Thoracic aorta (tissue), 2 donors: ENCODE measurements around the gene TBXA2R. TPM values are rescaled to one million over a fixed set of nuclear protein-coding genes. Genes with fewer than 3 reads are reported as not detected.

Source experiments
- ATAC-seq: fragments of 150-250 bp; one replicate; pipeline ENCODE4 v1.8.0; 2017; ENCODE audit warnings: low read depth; ENCODE audit not compliant: insufficient number of reproducible peaks, low FRiP score
- DNase-seq: peaks from one replicate; pipeline ENCODE4 v3.0.0-alpha.2; 2020; ENCODE audit warnings: low spot score
- H3K27ac ChIP-seq, 2 donors: fragments of 200-600 bp; sonication (generic); 1 replicate in 1 of 2; 2 replicates in 1 of 2; pipeline ENCODE4 v1.5.1; 2016; ENCODE audit warnings: mild to moderate bottlenecking in 2 of 2, moderate library complexity in 2 of 2
- H3K27me3 ChIP-seq: fragments of 200-600 bp; sonication (generic); replicated peaks from 2 replicates; pipeline ENCODE4 v1.6.0; 2016; ENCODE audit warnings: mild to moderate bottlenecking; ENCODE audit not compliant: insufficient read depth
- H3K36me3 ChIP-seq: fragments of 200-600 bp; sonication (generic); one replicate; pipeline ENCODE4 v1.5.1; 2016
- H3K4me1 ChIP-seq, 2 donors: fragments of 200-600 bp; sonication (generic); 1 replicate in 1 of 2; 2 replicates in 1 of 2; pipeline versions ENCODE4 v1.5.1 to v1.6.0; 2016; ENCODE audit warnings: low read depth in 2 of 2, mild to moderate bottlenecking in 1 of 2; ENCODE audit not compliant: control insufficient read depth in 1 of 2
- H3K4me3 ChIP-seq: fragments of 200-600 bp; sonication (generic); 2 replicates; pipeline ENCODE4 v1.5.1; 2016; ENCODE audit warnings: mild to moderate bottlenecking
- H3K9me3 ChIP-seq: fragments of 200-600 bp; sonication (generic); 2 replicates; pipeline ENCODE4 v1.5.1; 2016
- total RNA-seq, 2 donors: library from RNA; depleted of rRNA; stranded (reverse); fragments of >200 nt; gene quantifications; one replicate each; pipeline versions ENCODE4 v1.1.0 to v1.2.3, GENCODE V29; 2016
- TF ChIP-seq, protein P1 (sequence below): fragments of 200-600 bp; sonication (generic); IDR thresholded peaks from one replicate; pipeline ENCODE4 v1.5.1; 2019; ENCODE audit warnings: antibody characterized with exemption

Gene TBXA2R
- total RNA-seq, 2 donors from 2014 or later: 29.4 to 39.1 TPM

DNA sequence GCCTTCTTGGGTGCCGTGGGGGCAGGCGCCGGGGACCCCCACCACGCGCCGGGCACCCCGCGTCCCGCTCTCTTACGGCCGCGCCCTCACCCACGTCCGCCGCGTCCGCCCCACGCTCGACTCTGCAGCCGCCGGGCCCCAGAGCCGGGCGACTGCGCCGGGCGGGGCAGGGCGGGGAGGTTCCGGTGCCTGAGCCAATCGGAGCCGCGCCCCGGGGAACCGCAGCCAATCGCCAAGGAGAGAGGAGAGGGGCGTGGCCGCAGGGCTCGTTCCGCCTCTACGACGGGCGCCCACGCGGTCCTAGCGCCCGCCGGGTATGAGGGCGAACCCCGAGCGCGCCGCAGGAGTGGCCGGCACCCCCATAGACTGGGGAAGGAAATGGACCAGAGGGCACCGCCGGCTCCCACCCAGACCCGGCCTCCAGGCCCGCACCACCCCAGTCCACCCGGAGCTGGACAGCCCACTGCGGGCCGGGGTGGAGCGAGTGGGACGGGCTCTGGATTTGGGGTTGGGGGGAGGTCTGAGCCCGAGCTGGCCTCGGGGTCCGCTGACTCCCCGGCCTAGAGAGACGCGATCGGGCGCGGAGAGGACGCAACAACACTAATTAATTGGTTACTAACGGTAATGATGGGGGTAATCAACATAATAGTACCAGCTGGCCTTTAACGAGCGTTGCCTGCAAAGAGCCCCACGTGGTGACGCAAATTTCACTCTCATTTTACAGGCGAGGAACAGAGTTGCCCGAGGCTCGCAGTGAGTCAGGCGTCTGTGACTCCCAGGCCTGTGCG is 49.0 kb downstream of the TBXA2R start, which contains the start of gene MFSD12:
Gene MFSD12, minus strand, starts transcription at position 126 of the 788 bp plus-strand sequence. CDS start 183 bp downstream, outside the sequence.
- peak; percentile 93 for ATAC-seq
- TF ChIP-seq, protein P1, sequence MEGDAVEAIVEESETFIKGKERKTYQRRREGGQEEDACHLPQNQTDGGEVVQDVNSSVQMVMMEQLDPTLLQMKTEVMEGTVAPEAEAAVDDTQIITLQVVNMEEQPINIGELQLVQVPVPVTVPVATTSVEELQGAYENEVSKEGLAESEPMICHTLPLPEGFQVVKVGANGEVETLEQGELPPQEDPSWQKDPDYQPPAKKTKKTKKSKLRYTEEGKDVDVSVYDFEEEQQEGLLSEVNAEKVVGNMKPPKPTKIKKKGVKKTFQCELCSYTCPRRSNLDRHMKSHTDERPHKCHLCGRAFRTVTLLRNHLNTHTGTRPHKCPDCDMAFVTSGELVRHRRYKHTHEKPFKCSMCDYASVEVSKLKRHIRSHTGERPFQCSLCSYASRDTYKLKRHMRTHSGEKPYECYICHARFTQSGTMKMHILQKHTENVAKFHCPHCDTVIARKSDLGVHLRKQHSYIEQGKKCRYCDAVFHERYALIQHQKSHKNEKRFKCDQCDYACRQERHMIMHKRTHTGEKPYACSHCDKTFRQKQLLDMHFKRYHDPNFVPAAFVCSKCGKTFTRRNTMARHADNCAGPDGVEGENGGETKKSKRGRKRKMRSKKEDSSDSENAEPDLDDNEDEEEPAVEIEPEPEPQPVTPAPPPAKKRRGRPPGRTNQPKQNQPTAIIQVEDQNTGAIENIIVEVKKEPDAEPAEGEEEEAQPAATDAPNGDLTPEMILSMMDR: no peak
- DNase-seq: peak; percentile 78
- Histone ChIP-seq H3K4me1 (peaks cover 16 to 25% of the 10 kb centered on the region in 2 donors), H3K27me3 (no peaks in the 10 kb centered on the region), H3K27ac (peak within 1 kb of the TSS; percentile 52 to 56), H3K4me3 (peak within 1 kb of the TSS; percentile 80), H3K36me3 (no peaks in the 10 kb centered on the region), H3K9me3 (no peaks in the 10 kb centered on the region)

DNA sequence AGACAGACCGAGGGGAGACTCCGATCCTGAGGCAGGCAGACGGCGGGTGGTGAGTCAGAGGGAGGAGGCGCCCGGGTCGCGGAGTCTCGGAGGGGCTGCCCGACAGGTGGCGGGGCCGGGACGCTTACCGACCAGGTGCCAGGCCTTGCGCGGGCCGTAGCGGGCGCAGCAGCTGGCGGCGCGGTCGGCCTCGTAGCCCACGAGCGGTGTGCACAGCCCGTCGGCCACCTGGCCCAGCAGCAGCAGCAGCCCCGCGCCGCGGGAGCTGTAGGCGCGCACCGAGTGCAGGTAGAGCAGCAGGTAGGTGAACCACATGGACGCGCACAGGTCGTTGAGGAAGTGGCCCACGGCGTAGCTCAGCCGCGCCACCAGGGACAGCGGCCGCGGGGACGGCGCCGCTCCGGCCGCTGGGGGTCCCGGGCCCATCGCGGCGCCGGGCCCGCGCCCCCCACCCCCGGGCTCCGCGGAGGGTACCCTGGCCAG is 49.7 kb downstream of the TBXA2R start:
- Histone ChIP-seq H3K27ac (peak overlapping the region in 1 of 2 donors; percentile 46), H3K4me1 (peaks cover 16 to 25% of the 10 kb centered on the region in 2 donors), H3K4me3 (peak overlapping the region; percentile 80), H3K9me3 (no peaks in the 10 kb centered on the region), H3K36me3 (no peaks in the 10 kb centered on the region), H3K27me3 (no peaks in the 10 kb centered on the region)
- DNase-seq (no peak), ATAC-seq (no peak)
- TF ChIP-seq, protein P1: no peak

- Histone ChIP-seq H3K4me1 (peaks cover 16 to 25% of the 10 kb centered on the region in 2 donors), H3K4me3 (peak overlapping the region; percentile 80), H3K36me3 (no peaks in the 10 kb centered on the region), H3K9me3 (no peaks in the 10 kb centered on the region), H3K27me3 (no peaks in the 10 kb centered on the region), H3K27ac (no peak overlapping the region)
- DNase-seq (no peak), ATAC-seq (no peak)
- TF ChIP-seq, protein P1: no peak
These were observed 50.2 kb downstream of the TBXA2R start for GRCh38 chr19:3556423-3556977.

- H3K27ac ChIP-seq: no peak overlapping the region
- H3K9me3 ChIP-seq: no peaks in the 10 kb centered on the region
- H3K27me3 ChIP-seq: no peaks in the 10 kb centered on the region
- DNase-seq (no peak), ATAC-seq (no peak)
- H3K4me1 ChIP-seq: peaks cover 16 to 25% of the 10 kb centered on the region in 2 donors
- H3K4me3 ChIP-seq: peak overlapping the region; percentile 80
- no peaks in the 10 kb centered on the region for H3K36me3 ChIP-seq
- TF ChIP-seq, protein P1: no peak
These were observed 50.8 kb downstream of the TBXA2R start for GRCh38 chr19:3555653-3556422.
